Measurements from ENCODE around the gene TNFSF10.

Gene TNFSF10

GRCh38 chr3:172464306-172464705, 58.9 kb downstream of the TNFSF10 start:
- no peak for ATAC-seq
- TF ChIP-seq CREB5 (CRISPR knock-in tag; IDR thresholded peaks at IDR 0.05; ENCODE audit: low read depth), result no peak
- TF ChIP-seq ZFP30 (CRISPR knock-in tag; IDR thresholded peaks at IDR 0.05), result no peak
- TF ChIP-seq ZNF8 (CRISPR knock-in tag; IDR thresholded peaks at IDR 0.05), result no peak
- TF ChIP-seq TSHZ2 (CRISPR knock-in tag; IDR thresholded peaks at IDR 0.05), result no peak
- TF ChIP-seq BACH2 (CRISPR knock-in tag; IDR thresholded peaks at IDR 0.05; ENCODE audit: borderline replicate concordance), result no peak

GRCh38 chr3:172461530-172462138, 61.6 kb downstream of the TNFSF10 start:
- peak; percentile 65 for ATAC-seq
- TF ChIP-seq ZC3H10 (CRISPR knock-in tag; IDR thresholded peaks at IDR 0.05) (no peak), PPARA (CRISPR knock-in tag; IDR thresholded peaks at IDR 0.05; ENCODE audit: borderline replicate concordance) (no peak), BACH2 (CRISPR knock-in tag; IDR thresholded peaks at IDR 0.05; ENCODE audit: borderline replicate concordance) (no peak), OSR1 (CRISPR knock-in tag; IDR thresholded peaks at IDR 0.05) (no peak)

- ATAC-seq, result no peak
- no peak for TF ChIP-seq CSDC2 (CRISPR knock-in tag; IDR thresholded peaks at IDR 0.05)
- TF ChIP-seq PPARA (CRISPR knock-in tag; IDR thresholded peaks at IDR 0.05; ENCODE audit: borderline replicate concordance), result no peak
- no peak for TF ChIP-seq TSHZ2 (CRISPR knock-in tag; IDR thresholded peaks at IDR 0.05)
Measured at GRCh38 chr3:172456404-172456803, 66.8 kb downstream of the TNFSF10 start.
